Measurements from ENCODE around the gene ALKBH4.

- TF ChIP-seq CTCF (IDR thresholded peaks at IDR 0.05) = no peak
- TF ChIP-seq POLR2A (IDR thresholded peaks at IDR 0.05) = no peak
Observed at GRCh38 chr7:102415685-102416225, 48.9 kb downstream of the ALKBH4 start.

All from esophagus squamous epithelium (tissue), 4 donors.